Measurements from ENCODE around the gene TCF25.

GRCh38 chr16:89899879-89900481 is 26.6 kb downstream of the TCF25 start:
- TF ChIP-seq, protein P1, sequence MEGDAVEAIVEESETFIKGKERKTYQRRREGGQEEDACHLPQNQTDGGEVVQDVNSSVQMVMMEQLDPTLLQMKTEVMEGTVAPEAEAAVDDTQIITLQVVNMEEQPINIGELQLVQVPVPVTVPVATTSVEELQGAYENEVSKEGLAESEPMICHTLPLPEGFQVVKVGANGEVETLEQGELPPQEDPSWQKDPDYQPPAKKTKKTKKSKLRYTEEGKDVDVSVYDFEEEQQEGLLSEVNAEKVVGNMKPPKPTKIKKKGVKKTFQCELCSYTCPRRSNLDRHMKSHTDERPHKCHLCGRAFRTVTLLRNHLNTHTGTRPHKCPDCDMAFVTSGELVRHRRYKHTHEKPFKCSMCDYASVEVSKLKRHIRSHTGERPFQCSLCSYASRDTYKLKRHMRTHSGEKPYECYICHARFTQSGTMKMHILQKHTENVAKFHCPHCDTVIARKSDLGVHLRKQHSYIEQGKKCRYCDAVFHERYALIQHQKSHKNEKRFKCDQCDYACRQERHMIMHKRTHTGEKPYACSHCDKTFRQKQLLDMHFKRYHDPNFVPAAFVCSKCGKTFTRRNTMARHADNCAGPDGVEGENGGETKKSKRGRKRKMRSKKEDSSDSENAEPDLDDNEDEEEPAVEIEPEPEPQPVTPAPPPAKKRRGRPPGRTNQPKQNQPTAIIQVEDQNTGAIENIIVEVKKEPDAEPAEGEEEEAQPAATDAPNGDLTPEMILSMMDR (conservative IDR thresholded peaks at IDR 0.05): no peak
- no peak for TF ChIP-seq EZH2 (IDR thresholded peaks at IDR 0.05; ENCODE audit: low read depth)

Measured in PC-9 (cell line).